GM12878 (cell line): ENCODE measurements around the gene WDR48. TPM values are rescaled to one million over a fixed set of nuclear protein-coding genes. Genes with fewer than 3 reads are reported as not detected.
A peak's percentile ranks its signal among the peaks of the same experiment; 100 is the strongest.

Experiments used
- ATAC-seq: fragments of 200-7000 bp; cut with Tn5 transposase; 3 replicates; pipeline ENCODE4 v1.9.1; 2020; ENCODE audit warnings: mild to moderate bottlenecking, moderate library complexity
- BruUV-seq: library from RNA; stranded (reverse); fragments of 400-500 nt; replicated peaks from 2 replicates; lab custom pipeline; 2021; lab: Mats Ljungman, UMichigan
- CTCF ChIA-PET: fragments of 300-600 bp; sonication (Branson Sonifier 250); formaldehyde crosslinking; extraction: SDS; loops from one replicate; lab custom pipeline; 2021; ENCODE audit warnings: inconsistent platforms; lab: Yijun Ruan, JAX
- POLR2A ChIA-PET: fragments of 350-600 bp; formaldehyde crosslinking; extraction: SDS; loops from one replicate; lab custom pipeline; 2021; ENCODE audit warnings: inconsistent platforms; lab: Charles Lee
- RAD21 ChIA-PET: fragments of 300-600 bp; sonication (Branson Sonifier 250); formaldehyde crosslinking; loops from one replicate; lab custom pipeline; 2023; ENCODE audit warnings: antibody characterized with exemption; ENCODE audit not compliant: unreplicated experiment; lab: Charles Lee
- SMC1A ChIA-PET: fragments of 300-600 bp; sonication (Branson Sonifier 250); formaldehyde crosslinking; loops from one replicate; lab custom pipeline; 2023; ENCODE audit not compliant: unreplicated experiment, uncharacterized antibody; lab: Charles Lee
- DNase-seq: peaks from one replicate; pipeline ENCODE4 v3.0.0-alpha.2; 2011; ENCODE audit warnings: low read depth, low spot score
- FAIRE-seq: peaks from 3 replicates; lab custom pipeline; 2011; peaks lifted over from hg19 to GRCh38; lab: Jason Lieb, UNC
- H2AFZ ChIP-seq: 2 replicates; pipeline ENCODE4 v1.6.0; 2011; ENCODE audit warnings: low read depth, low read length, control low read depth; ENCODE audit not compliant: control insufficient read depth
- H3K27ac ChIP-seq: 2 replicates; pipeline ENCODE4 v1.5.1; 2011; ENCODE audit warnings: control low read depth; ENCODE audit not compliant: control insufficient read depth, insufficient read depth
- H3K27me3 ChIP-seq, 2 experiments: replicated peaks in 1 of 2; 2 replicates each; pipeline versions ENCODE4 v1.6.0 to v1.6.1; 2011; ENCODE audit warnings: low read length in 1 of 2; ENCODE audit not compliant: control insufficient read depth in 2 of 2, insufficient read depth in 2 of 2
- H3K36me3 ChIP-seq, 2 experiments: 2 replicates each; pipeline ENCODE4 v1.5.1; 2011; ENCODE audit warnings: low read length in 1 of 2; ENCODE audit not compliant: control insufficient read depth in 2 of 2, insufficient read depth in 2 of 2
- H3K4me1 ChIP-seq: 2 replicates; pipeline ENCODE4 v1.6.1; 2011; ENCODE audit warnings: mild to moderate bottlenecking, low read length, moderate library complexity, mixed read lengths; ENCODE audit not compliant: control insufficient read depth, insufficient read depth
- H3K4me2 ChIP-seq: 2 replicates; pipeline ENCODE4 v1.6.0; 2011; ENCODE audit warnings: control low read depth; ENCODE audit not compliant: control insufficient read depth, insufficient read depth
- H3K4me3 ChIP-seq: fragments of 200-600 bp; sonication (generic); 2 replicates; pipeline ENCODE4 v1.5.1; 2016
- H3K79me2 ChIP-seq: 2 replicates; pipeline ENCODE4 v1.6.0; 2011; ENCODE audit warnings: low read length; ENCODE audit not compliant: control insufficient read depth, insufficient read depth
- H3K9ac ChIP-seq: 2 replicates; pipeline ENCODE4 v1.8.0; 2011; ENCODE audit warnings: low read length, control low read depth, mixed read lengths; ENCODE audit not compliant: control insufficient read depth, insufficient read depth
- H3K9me3 ChIP-seq: replicated peaks from 3 replicates; pipeline ENCODE4 v1.5.1; 2011; ENCODE audit warnings: mild to moderate bottlenecking, low read length; ENCODE audit not compliant: control insufficient read depth, insufficient read depth
- H4K20me1 ChIP-seq: 2 replicates; pipeline ENCODE4 v1.6.0; 2011; ENCODE audit not compliant: control insufficient read depth, insufficient read depth
- CBX5 ChIP-seq: sonication (generic); IDR thresholded peaks from 2 replicates; pipeline ENCODE4 v1.6.1; 2016; ENCODE audit warnings: low read depth, moderate library complexity, mild to moderate bottlenecking, inconsistent platforms
- EZH2 ChIP-seq: IDR thresholded peaks from 2 replicates; pipeline ENCODE4 v1.6.1; 2012; ENCODE audit warnings: low read depth, mild to moderate bottlenecking, control low read depth, inconsistent platforms, low read length, borderline replicate concordance; ENCODE audit not compliant: control insufficient read depth
- HDGF ChIP-seq: fragments of 450-650 bp; IDR thresholded peaks from 2 replicates; pipeline ENCODE4 v1.6.1; 2016; ENCODE audit warnings: antibody characterized with exemption
- JUNB ChIP-seq: IDR thresholded peaks from 2 replicates; pipeline ENCODE4 v1.6.1; 2016; ENCODE audit warnings: antibody characterized with exemption, mild to moderate bottlenecking
- KDM1A ChIP-seq: fragments of 200-600 bp; sonication (generic); IDR thresholded peaks from 2 replicates; pipeline ENCODE4 v1.6.1; 2016; ENCODE audit warnings: borderline replicate concordance
- MXI1 ChIP-seq: fragments of 150-350 bp; IDR thresholded peaks from 2 replicates; pipeline ENCODE4 v1.6.1; 2011; ENCODE audit warnings: low read depth, mild to moderate bottlenecking, inconsistent platforms, low read length, improper control_type of control experiment
- NFXL1 ChIP-seq: fragments of 450-650 bp; IDR thresholded peaks from 2 replicates; pipeline ENCODE4 v1.6.1; 2017; ENCODE audit warnings: antibody characterized with exemption, mild to moderate bottlenecking, borderline replicate concordance
- NFYB ChIP-seq: IDR thresholded peaks from 2 replicates; pipeline ENCODE4 v1.6.1; 2011; ENCODE audit warnings: low read depth, mild to moderate bottlenecking, low read length, improper control_type of control experiment, moderate library complexity; ENCODE audit not compliant: insufficient read depth
- NR2C1 ChIP-seq: fragments of 450-650 bp; IDR thresholded peaks from 2 replicates; pipeline ENCODE4 v1.6.1; 2017; ENCODE audit warnings: antibody characterized with exemption, mild to moderate bottlenecking, moderate library complexity
- RAD51 ChIP-seq: fragments of 450-650 bp; IDR thresholded peaks from 2 replicates; pipeline ENCODE4 v1.6.1; 2016; ENCODE audit warnings: moderate library complexity, mild to moderate bottlenecking, inconsistent platforms
- ZBED1 ChIP-seq: IDR thresholded peaks from 2 replicates; pipeline ENCODE4 v1.6.1; 2016; ENCODE audit warnings: borderline replicate concordance
- WGBS: methylation state at CpG from one replicate; pipeline ENCODE4 v1.1.6; 2016; ENCODE audit warnings: low lambda C conversion rate; ENCODE audit not compliant: insufficient replicate concordance, insufficient coverage; ENCODE audit errors: missing lambda C conversion rate; 5-methylcytosine and 5-hydroxymethylcytosine counted together
- in situ Hi-C: fragments of 300-500 bp; cut with MboI; formaldehyde crosslinking; loops from 9 replicates; pipeline ENCODE4 v1.14.3; 2018; ENCODE audit warnings: mixed read lengths
- intact Hi-C: fragments of 100-400 bp; cut with micrococcal nuclease; formaldehyde crosslinking; loops from one replicate; pipeline ENCODE4 v1.14.2; 2022; ENCODE audit not compliant: unreplicated experiment
- polyA plus RNA-seq, 11 experiments: library from polyadenylated mRNA; depleted of rRNA in 4 of 11; unstranded in 6 of 11; stranded (reverse) in 5 of 11; fragments of >200 nt; fragmentation: Nextera tagmentation in 4 of 11; fragmentation: Illumina TruSeq in 1 of 11; extraction: Ambion mirVana in 4 of 11; extraction: Trizol in 1 of 11; gene quantifications; 1 replicate in 1 of 11; 2 replicates in 10 of 11; pipeline versions ENCODE4 v1.2.1 to v1.2.3, GENCODE V29; 2011 to 2016; ENCODE audit warnings: inconsistent platforms in 2 of 11, missing spikeins in 2 of 11, low read depth in 1 of 11
- total RNA-seq, 4 experiments: library from RNA; depleted of rRNA in 3 of 4; stranded (reverse); fragments of >200 nt in 3 of 4; fragmentation: Illumina TruSeq in 1 of 4; extraction: Trizol in 1 of 4; gene quantifications; 2 replicates each; pipeline versions ENCODE4 v1.2.1 to v1.2.3, GENCODE V29; 2013 to 2021
- TF ChIP-seq, protein P1 (sequence below): fragments of 450-650 bp; IDR thresholded peaks from 2 replicates; pipeline ENCODE4 v1.6.1; 2018; ENCODE audit warnings: borderline replicate concordance, mild to moderate bottlenecking; ENCODE audit not compliant: partially characterized antibody
- TF ChIP-seq, protein P2 (sequence below): IDR thresholded peaks from 2 replicates; pipeline ENCODE4 v1.6.1; 2012; ENCODE audit warnings: low read depth, low read length, improper control_type of control experiment
- TF ChIP-seq, protein P3 (sequence below): fragments of 450-650 bp; IDR thresholded peaks from 2 replicates; pipeline ENCODE4 v1.6.1; 2017; ENCODE audit warnings: borderline replicate concordance
- TF ChIP-seq, protein P4 (sequence below): fragments of 450-650 bp; IDR thresholded peaks from 2 replicates; pipeline ENCODE4 v1.6.1; 2017; ENCODE audit warnings: mild to moderate bottlenecking, low read depth, inconsistent platforms; ENCODE audit not compliant: poor library complexity, severe bottlenecking

Gene WDR48
- total and polyA plus RNA-seq, 10 of the 15 experiments (the other 5 are each of a cell fraction or from before 2014, with no cell fraction given), result 16.8 to 43.8 (median 29.0) TPM

DNA sequence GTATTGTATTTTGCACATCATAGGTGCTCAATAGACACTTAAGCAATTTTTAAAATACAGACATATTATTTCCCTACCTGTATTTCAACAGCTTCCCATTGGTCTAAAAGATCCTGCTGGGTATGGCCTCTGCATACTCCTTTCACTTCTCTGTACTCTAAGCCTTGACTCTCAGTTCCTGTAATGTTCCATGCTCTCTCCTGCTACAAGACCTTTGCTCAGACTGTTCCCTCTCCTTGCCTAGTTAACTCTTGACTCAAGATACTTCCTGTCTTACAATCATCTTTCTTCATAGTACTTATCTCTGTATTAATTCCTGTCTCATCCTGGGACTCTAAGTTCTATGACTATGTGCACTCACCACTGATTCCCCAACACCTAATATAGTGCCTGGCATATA, 1.8 kb upstream of the WDR48 start (continued):
- TF ChIP-seq, protein P1, sequence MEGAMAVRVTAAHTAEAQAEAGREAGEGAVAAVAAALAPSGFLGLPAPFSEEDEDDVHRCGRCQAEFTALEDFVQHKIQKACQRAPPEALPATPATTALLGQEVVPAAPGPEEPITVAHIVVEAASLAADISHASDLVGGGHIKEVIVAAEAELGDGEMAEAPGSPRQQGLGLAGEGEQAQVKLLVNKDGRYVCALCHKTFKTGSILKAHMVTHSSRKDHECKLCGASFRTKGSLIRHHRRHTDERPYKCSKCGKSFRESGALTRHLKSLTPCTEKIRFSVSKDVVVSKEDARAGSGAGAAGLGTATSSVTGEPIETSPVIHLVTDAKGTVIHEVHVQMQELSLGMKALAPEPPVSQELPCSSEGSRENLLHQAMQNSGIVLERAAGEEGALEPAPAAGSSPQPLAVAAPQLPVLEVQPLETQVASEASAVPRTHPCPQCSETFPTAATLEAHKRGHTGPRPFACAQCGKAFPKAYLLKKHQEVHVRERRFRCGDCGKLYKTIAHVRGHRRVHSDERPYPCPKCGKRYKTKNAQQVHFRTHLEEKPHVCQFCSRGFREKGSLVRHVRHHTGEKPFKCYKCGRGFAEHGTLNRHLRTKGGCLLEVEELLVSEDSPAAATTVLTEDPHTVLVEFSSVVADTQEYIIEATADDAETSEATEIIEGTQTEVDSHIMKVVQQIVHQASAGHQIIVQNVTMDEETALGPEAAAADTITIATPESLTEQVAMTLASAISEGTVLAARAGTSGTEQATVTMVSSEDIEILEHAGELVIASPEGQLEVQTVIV, result no peak

DNA sequence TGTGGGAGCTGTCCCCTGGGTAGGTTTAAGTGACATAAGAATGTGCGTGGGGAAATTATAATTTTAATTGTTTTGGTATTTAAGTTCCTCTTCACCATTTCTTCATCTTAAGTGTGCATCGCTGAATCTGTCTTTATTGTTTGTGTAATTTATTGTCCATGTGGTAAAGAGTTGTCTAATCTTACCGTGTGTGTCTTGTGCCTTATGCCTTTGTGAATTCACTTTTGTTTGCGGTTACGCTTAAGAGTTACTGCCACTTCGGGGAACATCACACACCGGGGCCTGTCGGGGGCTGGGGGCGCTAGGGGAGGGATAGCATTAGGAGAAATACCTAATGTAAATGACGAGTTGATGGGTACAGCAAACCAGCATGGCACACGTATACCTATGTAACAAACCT, 767 bp downstream of the WDR48 start:
- ChIA-PET CTCF (no interaction called here), RAD21 (no interaction called here), POLR2A (no interaction called here), SMC1A (no interaction called here)
- 1% methylated on average over 11 of the region's 11 CpGs for WGBS
- Histone ChIP-seq H2AFZ (no peak overlapping the region; the same call in 1 of the 2 replicates), H3K4me1 (peaks cover 4% of the 10 kb centered on the region), H3K9ac (peak overlapping the region; percentile 84), H3K79me2 (peaks cover 15% of the 10 kb centered on the region), H3K27ac (no peak overlapping the region), H3K27me3 (no peaks in the 10 kb centered on the region), H3K4me2 (peak overlapping the region; percentile 61; the same call in 1 of the 2 replicates), H3K4me3 (peak overlapping the region; percentile 80), H3K36me3 (no peaks in the 10 kb centered on the region), H4K20me1 (no peaks in the 10 kb centered on the region), H3K9me3 (no peaks in the 10 kb centered on the region)
- TF ChIP-seq MXI1, result no peak
- TF ChIP-seq ZBED1, result no peak
- TF ChIP-seq NR2C1, result no peak
- TF ChIP-seq JUNB, result no peak
- no peak for TF ChIP-seq RAD51
- TF ChIP-seq, protein P2, sequence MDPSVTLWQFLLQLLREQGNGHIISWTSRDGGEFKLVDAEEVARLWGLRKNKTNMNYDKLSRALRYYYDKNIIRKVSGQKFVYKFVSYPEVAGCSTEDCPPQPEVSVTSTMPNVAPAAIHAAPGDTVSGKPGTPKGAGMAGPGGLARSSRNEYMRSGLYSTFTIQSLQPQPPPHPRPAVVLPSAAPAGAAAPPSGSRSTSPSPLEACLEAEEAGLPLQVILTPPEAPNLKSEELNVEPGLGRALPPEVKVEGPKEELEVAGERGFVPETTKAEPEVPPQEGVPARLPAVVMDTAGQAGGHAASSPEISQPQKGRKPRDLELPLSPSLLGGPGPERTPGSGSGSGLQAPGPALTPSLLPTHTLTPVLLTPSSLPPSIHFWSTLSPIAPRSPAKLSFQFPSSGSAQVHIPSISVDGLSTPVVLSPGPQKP, result no peak
- TF ChIP-seq CBX5, result no peak
- TF ChIP-seq, protein P3, sequence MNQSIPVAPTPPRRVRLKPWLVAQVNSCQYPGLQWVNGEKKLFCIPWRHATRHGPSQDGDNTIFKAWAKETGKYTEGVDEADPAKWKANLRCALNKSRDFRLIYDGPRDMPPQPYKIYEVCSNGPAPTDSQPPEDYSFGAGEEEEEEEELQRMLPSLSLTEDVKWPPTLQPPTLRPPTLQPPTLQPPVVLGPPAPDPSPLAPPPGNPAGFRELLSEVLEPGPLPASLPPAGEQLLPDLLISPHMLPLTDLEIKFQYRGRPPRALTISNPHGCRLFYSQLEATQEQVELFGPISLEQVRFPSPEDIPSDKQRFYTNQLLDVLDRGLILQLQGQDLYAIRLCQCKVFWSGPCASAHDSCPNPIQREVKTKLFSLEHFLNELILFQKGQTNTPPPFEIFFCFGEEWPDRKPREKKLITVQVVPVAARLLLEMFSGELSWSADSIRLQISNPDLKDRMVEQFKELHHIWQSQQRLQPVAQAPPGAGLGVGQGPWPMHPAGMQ, result no peak
- TF ChIP-seq KDM1A, result no peak
- no peak for TF ChIP-seq HDGF
- TF ChIP-seq EZH2, result no peak
- no peak for TF ChIP-seq NFYB
- TF ChIP-seq, protein P4, sequence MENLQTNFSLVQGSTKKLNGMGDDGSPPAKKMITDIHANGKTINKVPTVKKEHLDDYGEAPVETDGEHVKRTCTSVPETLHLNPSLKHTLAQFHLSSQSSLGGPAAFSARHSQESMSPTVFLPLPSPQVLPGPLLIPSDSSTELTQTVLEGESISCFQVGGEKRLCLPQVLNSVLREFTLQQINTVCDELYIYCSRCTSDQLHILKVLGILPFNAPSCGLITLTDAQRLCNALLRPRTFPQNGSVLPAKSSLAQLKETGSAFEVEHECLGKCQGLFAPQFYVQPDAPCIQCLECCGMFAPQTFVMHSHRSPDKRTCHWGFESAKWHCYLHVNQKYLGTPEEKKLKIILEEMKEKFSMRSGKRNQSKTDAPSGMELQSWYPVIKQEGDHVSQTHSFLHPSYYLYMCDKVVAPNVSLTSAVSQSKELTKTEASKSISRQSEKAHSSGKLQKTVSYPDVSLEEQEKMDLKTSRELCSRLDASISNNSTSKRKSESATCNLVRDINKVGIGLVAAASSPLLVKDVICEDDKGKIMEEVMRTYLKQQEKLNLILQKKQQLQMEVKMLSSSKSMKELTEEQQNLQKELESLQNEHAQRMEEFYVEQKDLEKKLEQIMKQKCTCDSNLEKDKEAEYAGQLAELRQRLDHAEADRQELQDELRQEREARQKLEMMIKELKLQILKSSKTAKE, result no peak
- no peak for TF ChIP-seq NFXL1
- no peak for DNase-seq
- BruUV-seq, result no TSS peak
- no peak for FAIRE-seq
- intact Hi-C loops (no loop called here), in situ Hi-C loops (no loop called here)
- no peak for ATAC-seq
